ENCODE data around the gene CCL28. TPM values are rescaled to one million over a fixed set of nuclear protein-coding genes. Genes with fewer than 3 reads are reported as not detected.

Gene CCL28
- total and polyA plus RNA-seq, 8 donors: 0.45 to 23.3 (median 8.9) TPM; not detected in 1

DNA sequence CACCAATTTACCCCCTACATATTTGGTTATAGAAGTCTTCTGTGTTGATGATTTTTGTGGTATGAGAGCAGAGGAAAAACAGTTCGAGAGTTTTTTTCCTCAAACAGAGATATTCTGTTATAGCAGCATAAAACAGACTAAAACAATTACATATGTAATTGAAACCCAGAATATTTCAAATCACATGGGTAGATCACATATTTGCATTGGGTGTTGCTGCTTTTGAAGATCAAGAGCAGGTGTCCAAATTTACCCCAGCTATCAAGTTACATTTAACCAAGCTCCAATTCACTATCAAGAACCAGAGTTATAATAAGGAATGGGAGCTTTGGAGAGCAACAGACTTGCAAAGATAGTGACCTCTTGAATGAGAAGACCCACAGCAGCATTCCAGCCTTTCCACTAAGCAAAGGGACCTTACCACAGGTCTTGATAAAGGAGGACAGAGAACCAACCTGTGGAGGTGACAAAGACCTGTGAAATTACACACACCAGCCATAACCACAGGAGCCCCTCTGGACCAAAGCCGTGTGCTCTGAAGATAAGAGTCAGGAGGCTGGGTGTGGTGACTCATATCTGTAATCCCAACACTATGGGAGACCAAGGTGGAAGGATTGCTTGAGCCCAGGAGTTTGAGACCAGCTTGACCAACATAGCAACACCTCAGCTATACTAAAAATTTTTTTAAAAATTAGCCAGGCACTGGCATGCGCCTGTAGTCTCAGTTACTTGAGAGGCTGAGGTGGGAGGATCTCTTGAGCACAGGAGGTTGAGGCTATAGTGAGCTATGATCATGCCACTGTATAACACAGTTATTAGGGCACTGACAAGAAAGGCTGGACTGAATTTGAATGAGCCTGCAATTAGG, 4.0 kb upstream of the CCL28 start:
- H3K27me3 ChIP-seq: no peaks in the 10 kb centered on the region
- H3K27ac ChIP-seq: peak overlapping the region in 1 of 5 donors; percentile 13
- H3K9me3 ChIP-seq: no peaks in the 10 kb centered on the region
- H3K4me3 ChIP-seq: no peak overlapping the region
- 49 to 68% (median 60%) methylated on average over 3 of the region's 3 CpGs for WGBS, 5 donors
- no peak for TF ChIP-seq CTCF (IDR thresholded peaks at IDR 0.05)
- TF ChIP-seq POLR2A (IDR thresholded peaks at IDR 0.05): no peak
- TF ChIP-seq POLR2AphosphoS5 (IDR thresholded peaks at IDR 0.05): no peak
- TF ChIP-seq EP300 (IDR thresholded peaks at IDR 0.05): no peak
- no peaks in the 10 kb centered on the region for H3K36me3 ChIP-seq
- peaks cover 1 to 24% (median 21%) of the 10 kb centered on the region in 4 donors for H3K4me1 ChIP-seq
- DNase-seq: no peak
- intact Hi-C loops (cut with DNase I; ENCODE audit: low total_unique reads): no loop called here

GRCh38 chr5:43413966-43414365, 1.8 kb upstream of the CCL28 start:
- TF ChIP-seq CTCF (IDR thresholded peaks at IDR 0.05) (no peak), POLR2A (IDR thresholded peaks at IDR 0.05) (no peak), POLR2AphosphoS5 (IDR thresholded peaks at IDR 0.05) (no peak), EP300 (IDR thresholded peaks at IDR 0.05) (no peak)
- Histone ChIP-seq H3K27me3 (no peaks in the 10 kb centered on the region), H3K4me3 (no peak overlapping the region), H3K27ac (peak overlapping the region in 1 of 5 donors; percentile 16), H3K4me1 (peaks cover 0 to 25% (median 19%) of the 10 kb centered on the region in 4 donors), H3K9me3 (no peaks in the 10 kb centered on the region), H3K36me3 (no peaks in the 10 kb centered on the region)
- intact Hi-C loops (cut with DNase I; ENCODE audit: low total_unique reads): no loop called here
- 58 to 84% (median 74%) methylated on average over 2 of the region's 2 CpGs for WGBS, 5 donors
- DNase-seq: no peak

GRCh38 chr5:43412644-43413043, 453 bp upstream of the CCL28 start:
- H3K4me3 ChIP-seq: no peak overlapping the region
- no peaks in the 10 kb centered on the region for H3K27me3 ChIP-seq

GRCh38 chr5:43411495-43411894, 696 bp downstream of the CCL28 start:
- TF ChIP-seq CTCF (IDR thresholded peaks at IDR 0.05) (no peak), EP300 (IDR thresholded peaks at IDR 0.05) (no peak), POLR2AphosphoS5 (IDR thresholded peaks at IDR 0.05) (no peak), POLR2A (IDR thresholded peaks at IDR 0.05) (no peak)
- Histone ChIP-seq H3K4me3 (peak overlapping the region in 1 of 4 donors; percentile 6), H3K27ac (peak overlapping the region in 4 of 5 donors; percentile 17 to 84 (median 45)), H3K9me3 (no peaks in the 10 kb centered on the region), H3K36me3 (no peaks in the 10 kb centered on the region), H3K4me1 (peaks cover 0 to 22% (median 15%) of the 10 kb centered on the region in 4 donors), H3K27me3 (no peaks in the 10 kb centered on the region)
- no peak for DNase-seq
- WGBS, 5 donors: 38 to 51% (median 42%) methylated on average over 3 of the region's 3 CpGs
- intact Hi-C loops (cut with DNase I; ENCODE audit: low total_unique reads): no loop called here

More at GRCh38 chr5:43412644-43413043, 453 bp upstream of the CCL28 start:
- H3K27ac ChIP-seq: peak overlapping the region in 2 of 5 donors; percentile 52 to 84
- intact Hi-C loops (cut with DNase I; ENCODE audit: low total_unique reads): no loop called here
- H3K4me1 ChIP-seq: peaks cover 0 to 25% (median 19%) of the 10 kb centered on the region in 4 donors
- no peaks in the 10 kb centered on the region for H3K9me3 ChIP-seq
- DNase-seq: no peak
- no peaks in the 10 kb centered on the region for H3K36me3 ChIP-seq
- WGBS, 5 donors: 93 to 100% (median 96%) methylated on average over 1 of the region's 1 CpG
- TF ChIP-seq POLR2A (IDR thresholded peaks at IDR 0.05): no peak
- no peak for TF ChIP-seq CTCF (IDR thresholded peaks at IDR 0.05)
- TF ChIP-seq POLR2AphosphoS5 (IDR thresholded peaks at IDR 0.05): no peak
- no peak for TF ChIP-seq EP300 (IDR thresholded peaks at IDR 0.05)
